Ishikawa (cell line): ENCODE results near the gene RNU1-2.

ENCODE experiments used
- CEBPB ChIP-seq: IDR thresholded peaks from 2 replicates; pipeline ENCODE4 v1.6.1; 2012
- CREB1 ChIP-seq: IDR thresholded peaks from 2 replicates; pipeline ENCODE4 v1.6.1; 2012; ENCODE audit warnings: low read depth
- EGR1 ChIP-seq: IDR thresholded peaks from 2 replicates; pipeline ENCODE4 v1.6.1; 2012
- EP300 ChIP-seq: IDR thresholded peaks from 2 replicates; pipeline ENCODE4 v1.6.1; 2012; ENCODE audit warnings: borderline replicate concordance
- FOXM1 ChIP-seq: IDR thresholded peaks from 2 replicates; pipeline ENCODE4 v1.6.1; 2012; ENCODE audit warnings: low read depth, borderline replicate concordance
- MAX ChIP-seq: IDR thresholded peaks from 2 replicates; pipeline ENCODE4 v1.6.1; 2012
- NFIC ChIP-seq: IDR thresholded peaks from 2 replicates; pipeline ENCODE4 v1.6.1; 2012
- RAD21 ChIP-seq: IDR thresholded peaks from 2 replicates; pipeline ENCODE4 v1.6.1; 2012; ENCODE audit warnings: low read depth
- REST ChIP-seq: IDR thresholded peaks from 2 replicates; pipeline ENCODE4 v1.6.1; 2012; ENCODE audit warnings: low read depth, mild to moderate bottlenecking
- TAF1 ChIP-seq: IDR thresholded peaks from 2 replicates; pipeline ENCODE4 v1.6.1; 2012; ENCODE audit warnings: low read depth, mild to moderate bottlenecking
- TCF12 ChIP-seq: IDR thresholded peaks from 2 replicates; pipeline ENCODE4 v1.6.1; 2012; ENCODE audit warnings: low read depth
- TEAD4 ChIP-seq: IDR thresholded peaks from 2 replicates; pipeline ENCODE4 v1.6.1; 2012
- USF1 ChIP-seq: IDR thresholded peaks from 2 replicates; pipeline ENCODE4 v1.6.1; 2012
- YY1 ChIP-seq: IDR thresholded peaks from 2 replicates; pipeline ENCODE4 v1.6.1; 2012; ENCODE audit warnings: low read depth
- ZBTB7A ChIP-seq: IDR thresholded peaks from 2 replicates; pipeline ENCODE4 v1.6.1; 2012; ENCODE audit warnings: low read depth

Gene RNU1-2

GRCh38 chr1:16896316-16897055 is 706 bp downstream of the RNU1-2 start:
- TF ChIP-seq YY1, result peak; percentile 64
- TF ChIP-seq TCF12, result peak; percentile 46; the same call in 1 of the 2 replicates
- TF ChIP-seq MAX, result peak; percentile 63

GRCh38 chr1:16900751-16901150 is 5.0 kb downstream of the RNU1-2 start:
- TF ChIP-seq TCF12, result no peak
- TF ChIP-seq FOXM1, result no peak
- no peak for TF ChIP-seq NFIC
- no peak for TF ChIP-seq USF1
- TF ChIP-seq EGR1, result no peak

GRCh38 chr1:16903054-16903453 is 7.3 kb downstream of the RNU1-2 start:
- TF ChIP-seq YY1 (no peak), ZBTB7A (no peak), TEAD4 (no peak), MAX (no peak), EGR1 (no peak), NFIC (no peak), EP300 (no peak), CREB1 (no peak), CEBPB (no peak), TCF12 (no peak), FOXM1 (no peak), USF1 (no peak), RAD21 (no peak), REST (no peak), TAF1 (no peak)

GRCh38 chr1:16903458-16903796 is 7.6 kb downstream of the RNU1-2 start:
- no peak for TF ChIP-seq ZBTB7A
- TF ChIP-seq EGR1, result no peak
- no peak for TF ChIP-seq TCF12
- TF ChIP-seq CREB1, result no peak
- no peak for TF ChIP-seq USF1

- peak; percentile 55; the same call in 1 of the 2 replicates for TF ChIP-seq CEBPB
- no peak for TF ChIP-seq RAD21
- TF ChIP-seq YY1, result no peak
- TF ChIP-seq ZBTB7A, result peak; percentile 96
- TF ChIP-seq NFIC, result no peak
- TF ChIP-seq MAX, result peak; percentile 35; the same call in 1 of the 2 replicates
- TF ChIP-seq REST, result no peak
- no peak for TF ChIP-seq FOXM1
- TF ChIP-seq TEAD4, result no peak
- no peak for TF ChIP-seq TCF12
- TF ChIP-seq EP300, result no peak
- TF ChIP-seq USF1, result no peak
- TF ChIP-seq TAF1, result peak; percentile 86; the same call in 1 of the 2 replicates
- peak; percentile 91 for TF ChIP-seq CREB1
- TF ChIP-seq EGR1, result no peak
Observed at GRCh38 chr1:16904560-16905109, 8.9 kb downstream of the RNU1-2 start.
